Tibial nerve (tissue), 4 donors: ENCODE data around the gene TP53INP2.

Experiments used
- CTCF ChIP-seq, 5 experiments: fragments of 200-600 bp in 3 of 5; fragments of 450-650 bp in 2 of 5; sonication (generic) in 3 of 5; IDR thresholded peaks; one replicate each; pipeline ENCODE4 v1.5.1; 2016 to 2019; ENCODE audit warnings: antibody characterized with exemption in 5 of 5, mild to moderate bottlenecking in 3 of 5, moderate library complexity in 2 of 5
- EP300 ChIP-seq, 2 donors: sonication (generic); formaldehyde crosslinking; IDR thresholded peaks; one replicate each; pipeline ENCODE4 v1.6.1; 2017; ENCODE audit warnings: antibody characterized with exemption in 2 of 2, mild to moderate bottlenecking in 1 of 2
- POLR2A ChIP-seq, 2 donors: fragments of 450-650 bp; IDR thresholded peaks; one replicate each; pipeline ENCODE4 v1.6.1; 2017; ENCODE audit warnings: antibody characterized with exemption in 2 of 2, mild to moderate bottlenecking in 2 of 2, moderate library complexity in 2 of 2

- TF ChIP-seq CTCF (IDR thresholded peaks at IDR 0.05), result peak in 4 of 5 experiments; percentile 58 to 77 (median 66)
- TF ChIP-seq POLR2A (IDR thresholded peaks at IDR 0.05), result no peak
- no peak for TF ChIP-seq EP300 (IDR thresholded peaks at IDR 0.05)
Measured at GRCh38 chr20:34708621-34709043, 4.5 kb downstream of the TP53INP2 start.
